Measurements from ENCODE around the gene OGFRL1.

DNA sequence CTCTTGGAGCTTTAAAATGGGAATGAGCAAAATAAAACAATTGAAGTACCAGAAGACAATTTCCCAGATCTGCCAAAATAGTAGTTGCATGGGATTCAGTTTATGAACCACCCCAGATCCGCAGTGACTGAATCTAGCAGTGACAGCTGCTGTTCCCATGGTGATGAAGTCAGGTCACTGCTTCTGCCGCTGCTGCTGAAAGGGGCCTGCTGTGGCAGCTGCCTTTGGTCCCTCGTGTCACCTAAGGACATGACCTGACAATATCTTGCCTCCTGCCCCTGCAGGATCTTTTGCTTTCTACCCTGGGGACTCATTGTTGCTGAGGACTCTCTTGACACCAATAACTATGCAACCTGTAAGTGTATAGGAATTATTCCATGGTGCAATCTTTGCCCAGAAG lies 34.3 kb upstream of the OGFRL1 start:
- TF ChIP-seq SP1 (CRISPR knock-in tag; conservative IDR thresholded peaks at IDR 0.05) (no peak), FOXP1 (CRISPR knock-in tag; IDR thresholded peaks at IDR 0.05; ENCODE audit: borderline replicate concordance) (no peak), NR3C1 (CRISPR knock-in tag; conservative IDR thresholded peaks at IDR 0.05; ENCODE audit: low read depth) (no peak), CBFB (CRISPR knock-in tag; IDR thresholded peaks at IDR 0.05; ENCODE audit: low read depth) (no peak), NFE2L1 (CRISPR knock-in tag; IDR thresholded peaks at IDR 0.05) (no peak), ATF1 (CRISPR knock-in tag; IDR thresholded peaks at IDR 0.05) (no peak), NFYB (CRISPR knock-in tag; conservative IDR thresholded peaks at IDR 0.05; ENCODE audit: low read depth) (no peak), JUN (CRISPR knock-in tag; IDR thresholded peaks at IDR 0.05) (no peak), TEAD4 (CRISPR knock-in tag; IDR thresholded peaks at IDR 0.05) (no peak)
- TF ChIP-seq, protein P1, sequence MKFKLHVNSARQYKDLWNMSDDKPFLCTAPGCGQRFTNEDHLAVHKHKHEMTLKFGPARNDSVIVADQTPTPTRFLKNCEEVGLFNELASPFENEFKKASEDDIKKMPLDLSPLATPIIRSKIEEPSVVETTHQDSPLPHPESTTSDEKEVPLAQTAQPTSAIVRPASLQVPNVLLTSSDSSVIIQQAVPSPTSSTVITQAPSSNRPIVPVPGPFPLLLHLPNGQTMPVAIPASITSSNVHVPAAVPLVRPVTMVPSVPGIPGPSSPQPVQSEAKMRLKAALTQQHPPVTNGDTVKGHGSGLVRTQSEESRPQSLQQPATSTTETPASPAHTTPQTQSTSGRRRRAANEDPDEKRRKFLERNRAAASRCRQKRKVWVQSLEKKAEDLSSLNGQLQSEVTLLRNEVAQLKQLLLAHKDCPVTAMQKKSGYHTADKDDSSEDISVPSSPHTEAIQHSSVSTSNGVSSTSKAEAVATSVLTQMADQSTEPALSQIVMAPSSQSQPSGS (CRISPR knock-in tag; IDR thresholded peaks at IDR 0.05; ENCODE audit: borderline replicate concordance, low read depth), result no peak
- TF ChIP-seq, protein P2, sequence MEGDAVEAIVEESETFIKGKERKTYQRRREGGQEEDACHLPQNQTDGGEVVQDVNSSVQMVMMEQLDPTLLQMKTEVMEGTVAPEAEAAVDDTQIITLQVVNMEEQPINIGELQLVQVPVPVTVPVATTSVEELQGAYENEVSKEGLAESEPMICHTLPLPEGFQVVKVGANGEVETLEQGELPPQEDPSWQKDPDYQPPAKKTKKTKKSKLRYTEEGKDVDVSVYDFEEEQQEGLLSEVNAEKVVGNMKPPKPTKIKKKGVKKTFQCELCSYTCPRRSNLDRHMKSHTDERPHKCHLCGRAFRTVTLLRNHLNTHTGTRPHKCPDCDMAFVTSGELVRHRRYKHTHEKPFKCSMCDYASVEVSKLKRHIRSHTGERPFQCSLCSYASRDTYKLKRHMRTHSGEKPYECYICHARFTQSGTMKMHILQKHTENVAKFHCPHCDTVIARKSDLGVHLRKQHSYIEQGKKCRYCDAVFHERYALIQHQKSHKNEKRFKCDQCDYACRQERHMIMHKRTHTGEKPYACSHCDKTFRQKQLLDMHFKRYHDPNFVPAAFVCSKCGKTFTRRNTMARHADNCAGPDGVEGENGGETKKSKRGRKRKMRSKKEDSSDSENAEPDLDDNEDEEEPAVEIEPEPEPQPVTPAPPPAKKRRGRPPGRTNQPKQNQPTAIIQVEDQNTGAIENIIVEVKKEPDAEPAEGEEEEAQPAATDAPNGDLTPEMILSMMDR (IDR thresholded peaks at IDR 0.05), result no peak
- TF ChIP-seq, protein P3, sequence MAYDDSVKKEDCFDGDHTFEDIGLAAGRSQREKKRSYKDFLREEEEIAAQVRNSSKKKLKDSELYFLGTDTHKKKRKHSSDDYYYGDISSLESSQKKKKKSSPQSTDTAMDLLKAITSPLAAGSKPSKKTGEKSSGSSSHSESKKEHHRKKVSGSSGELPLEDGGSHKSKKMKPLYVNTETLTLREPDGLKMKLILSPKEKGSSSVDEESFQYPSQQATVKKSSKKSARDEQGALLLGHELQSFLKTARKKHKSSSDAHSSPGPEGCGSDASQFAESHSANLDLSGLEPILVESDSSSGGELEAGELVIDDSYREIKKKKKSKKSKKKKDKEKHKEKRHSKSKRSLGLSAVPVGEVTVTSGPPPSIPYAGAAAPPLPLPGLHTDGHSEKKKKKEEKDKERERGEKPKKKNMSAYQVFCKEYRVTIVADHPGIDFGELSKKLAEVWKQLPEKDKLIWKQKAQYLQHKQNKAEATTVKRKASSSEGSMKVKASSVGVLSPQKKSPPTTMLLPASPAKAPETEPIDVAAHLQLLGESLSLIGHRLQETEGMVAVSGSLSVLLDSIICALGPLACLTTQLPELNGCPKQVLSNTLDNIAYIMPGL (CRISPR knock-in tag; IDR thresholded peaks at IDR 0.05), result no peak
- TF ChIP-seq, protein P4, sequence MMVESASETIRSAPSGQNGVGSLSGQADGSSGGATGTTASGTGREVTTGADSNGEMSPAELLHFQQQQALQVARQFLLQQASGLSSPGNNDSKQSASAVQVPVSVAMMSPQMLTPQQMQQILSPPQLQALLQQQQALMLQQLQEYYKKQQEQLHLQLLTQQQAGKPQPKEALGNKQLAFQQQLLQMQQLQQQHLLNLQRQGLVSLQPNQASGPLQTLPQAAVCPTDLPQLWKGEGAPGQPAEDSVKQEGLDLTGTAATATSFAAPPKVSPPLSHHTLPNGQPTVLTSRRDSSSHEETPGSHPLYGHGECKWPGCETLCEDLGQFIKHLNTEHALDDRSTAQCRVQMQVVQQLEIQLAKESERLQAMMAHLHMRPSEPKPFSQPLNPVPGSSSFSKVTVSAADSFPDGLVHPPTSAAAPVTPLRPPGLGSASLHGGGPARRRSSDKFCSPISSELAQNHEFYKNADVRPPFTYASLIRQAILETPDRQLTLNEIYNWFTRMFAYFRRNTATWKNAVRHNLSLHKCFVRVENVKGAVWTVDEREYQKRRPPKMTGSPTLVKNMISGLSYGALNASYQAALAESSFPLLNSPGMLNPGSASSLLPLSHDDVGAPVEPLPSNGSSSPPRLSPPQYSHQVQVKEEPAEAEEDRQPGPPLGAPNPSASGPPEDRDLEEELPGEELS (CRISPR knock-in tag; IDR thresholded peaks at IDR 0.05), result no peak

Measured in WTC11 (cell line).